RWPE1 (cell line): Measurements from ENCODE around the gene DCAF11.

Experiments used
- CTCF ChIA-PET: fragments of 350-600 bp; sonication (Branson Sonifier 250); formaldehyde crosslinking; extraction: SDS; loops from one replicate; lab custom pipeline; 2021; lab: Yijun Ruan, JAX
- POLR2A ChIA-PET: fragments of 400-600 bp; formaldehyde crosslinking; extraction: SDS; loops from one replicate; lab custom pipeline; 2020; ENCODE audit warnings: antibody characterized with exemption; ENCODE audit not compliant: low non-redundant PET; lab: Yijun Ruan, JAX
- DNase-seq: peaks from one replicate; pipeline ENCODE4 v3.0.0; 2012; ENCODE audit warnings: low spot score
- H3K27ac ChIP-seq: fragments of 450-650 bp; 2 replicates; pipeline ENCODE4 v1.5.1; 2017
- CTCF ChIP-seq: fragments of 450-650 bp; conservative IDR thresholded peaks from 2 replicates; pipeline ENCODE4 v1.5.1; 2017; ENCODE audit warnings: low read depth, mild to moderate bottlenecking

The DCAF11 gene

GRCh38 chr14:24077086-24077485, 37.5 kb upstream of the DCAF11 start:
- POLR2A ChIA-PET, result no interaction called here
- TF ChIP-seq CTCF, result no peak
- CTCF ChIA-PET, result interaction anchor here (1.5 kb wide), 1 partner anchor 32 kb away, joined by 4 read pairs; no protein-coding TSS in a partner anchor
- H3K27ac ChIP-seq, result no peak overlapping the region
- no peak for DNase-seq

- TF ChIP-seq CTCF, result no peak
- no peak overlapping the region for H3K27ac ChIP-seq
- ChIA-PET CTCF (interaction anchor here (1.2 to 1.4 kb wide), 2 partner anchors 12 to 20 kb away, joined by 3 read pairs; no protein-coding TSS in a partner anchor), POLR2A (no interaction called here)
- DNase-seq, result no peak
These were observed 36.4 kb upstream of the DCAF11 start for GRCh38 chr14:24078146-24078545.

- DNase-seq, result no peak
- POLR2A ChIA-PET, result interaction anchor here (1.3 kb wide), 1 partner anchor 35 kb away, joined by 4 read pairs; the partner anchor contains the start of genes DCAF11 and NRL
- CTCF ChIA-PET, result interaction anchor here (0.9 to 1.4 kb wide), 2 partner anchors 11 to 21 kb away, joined by 3 to 5 read pairs; no protein-coding TSS in a partner anchor
- no peak for TF ChIP-seq CTCF
- H3K27ac ChIP-seq, result no peak overlapping the region
These were observed 35.0 kb upstream of the DCAF11 start for GRCh38 chr14:24079491-24080141.

GRCh38 chr14:24080142-24080530, 34.4 kb upstream of the DCAF11 start:
- TF ChIP-seq CTCF, result no peak
- POLR2A ChIA-PET, result interaction anchor here (1.3 kb wide), 1 partner anchor 34 kb away, joined by 4 read pairs; the partner anchor contains the start of genes DCAF11 and NRL
- no peak for DNase-seq
- peak overlapping the region; percentile 72; the same call in 1 of the 2 replicates for H3K27ac ChIP-seq
- CTCF ChIA-PET, result interaction anchor here (0.7 to 1.6 kb wide), 3 partner anchors 11 to 29 kb away, joined by 3 to 7 read pairs (median 5); no protein-coding TSS in a partner anchor

GRCh38 chr14:24080888-24081738, 33.5 kb upstream of the DCAF11 start:
- TF ChIP-seq CTCF, result no peak
- peak; percentile 57 for DNase-seq
- H3K27ac ChIP-seq, result peak overlapping the region; percentile 72
- ChIA-PET CTCF (interaction anchor here (0.7 to 1.6 kb wide), 2 partner anchors 10 to 28 kb away, joined by 3 to 7 read pairs; no protein-coding TSS in a partner anchor), POLR2A (interaction anchor here (0.5 to 1.3 kb wide), 3 partner anchors 32 to 93 kb away, joined by 3 to 4 read pairs (median 3); partner anchors contain the start of genes DCAF11 and NRL)

GRCh38 chr14:24081739-24082211, 32.8 kb upstream of the DCAF11 start:
- peak overlapping the region; percentile 72 for H3K27ac ChIP-seq
- no peak for DNase-seq
- CTCF ChIA-PET, result interaction anchor here (1.0 to 1.6 kb wide), 2 partner anchors 24 to 27 kb away, joined by 6 to 7 read pairs; no protein-coding TSS in a partner anchor
- POLR2A ChIA-PET, result interaction anchor here (0.6 to 0.9 kb wide), 2 partner anchors 20 to 93 kb away, joined by 3 read pairs; no protein-coding TSS in a partner anchor
- TF ChIP-seq CTCF, result no peak
